GM18511 (cell line): ENCODE data around the gene PRKG1.

Experiments used
- ATAC-seq: cut with Tn5 transposase; IDR thresholded peaks from one replicate; pipeline ENCODE4 v1.9.1; 2021; ENCODE audit warnings: mild to moderate bottlenecking, moderate library complexity; ENCODE audit not compliant: unreplicated experiment

The PRKG1 gene

DNA sequence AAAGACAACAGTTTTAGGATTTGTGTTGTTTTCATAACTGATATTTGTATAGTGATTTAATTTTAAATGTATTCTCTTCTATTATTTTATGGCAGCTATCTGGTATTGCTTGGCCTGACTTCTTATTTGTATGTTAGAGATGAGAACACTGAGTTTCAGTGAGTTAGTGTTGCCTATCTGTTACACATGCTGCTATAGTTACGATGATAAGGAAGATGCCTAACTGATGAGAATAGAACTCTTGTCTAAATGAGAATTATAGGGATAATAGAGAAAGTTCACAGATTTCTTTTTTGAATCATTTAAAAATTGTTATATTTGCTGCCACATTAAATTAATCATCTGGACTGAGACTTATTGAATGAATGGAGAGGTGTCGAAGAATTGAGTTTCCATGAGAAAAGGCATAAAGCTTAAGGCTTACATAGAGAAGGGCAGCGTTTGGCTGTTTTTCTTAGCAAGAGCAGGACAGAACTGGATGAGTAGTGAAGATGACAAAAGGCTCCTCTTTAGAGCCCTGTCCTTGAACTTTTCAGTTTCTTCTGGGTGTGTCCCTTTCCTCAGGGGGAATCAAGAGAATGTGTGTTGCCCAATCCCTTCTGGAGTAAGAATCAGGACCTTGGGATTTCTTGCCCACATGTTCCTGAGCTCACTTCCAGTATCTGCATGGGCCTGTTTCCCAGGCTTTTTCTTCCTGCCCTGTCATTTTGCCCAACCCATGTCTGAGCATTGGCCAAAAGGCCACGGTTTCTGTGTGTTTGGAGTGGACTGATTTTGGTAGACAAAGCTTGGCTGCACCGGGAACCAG lies 820.7 kb downstream of the PRKG1 start:
- no peak for ATAC-seq

- no peak for ATAC-seq
Measured at GRCh38 chr10:51896849-51897248, 822.6 kb downstream of the PRKG1 start.

DNA sequence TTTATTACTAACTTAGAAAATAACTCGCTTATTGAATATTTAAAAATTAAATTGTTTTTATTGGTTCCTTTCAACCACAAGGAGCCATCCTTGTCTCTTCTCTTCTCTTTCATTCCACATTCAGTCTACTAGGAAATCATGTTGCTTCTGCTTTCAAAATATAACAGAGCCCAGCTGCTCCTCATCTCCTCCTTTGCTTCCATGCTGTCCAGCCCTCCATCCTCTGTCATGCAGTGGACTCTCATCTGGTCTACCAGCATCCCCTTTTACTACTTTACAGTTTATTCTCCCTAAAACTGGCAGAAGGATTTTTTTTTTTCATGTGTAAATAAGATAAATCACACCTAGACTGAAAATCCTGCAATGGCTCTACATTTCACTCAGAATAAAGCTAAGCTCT lies 823.3 kb downstream of the PRKG1 start:
- ATAC-seq = no peak

GRCh38 chr10:51900180-51900579 lies 825.9 kb downstream of the PRKG1 start:
- ATAC-seq = no peak

GRCh38 chr10:51903675-51904074 lies 829.4 kb downstream of the PRKG1 start:
- no peak for ATAC-seq

- no peak for ATAC-seq
Measured at GRCh38 chr10:51905032-51905431, 830.7 kb downstream of the PRKG1 start.

GRCh38 chr10:51907361-51907760 lies 833.1 kb downstream of the PRKG1 start:
- no peak for ATAC-seq

DNA sequence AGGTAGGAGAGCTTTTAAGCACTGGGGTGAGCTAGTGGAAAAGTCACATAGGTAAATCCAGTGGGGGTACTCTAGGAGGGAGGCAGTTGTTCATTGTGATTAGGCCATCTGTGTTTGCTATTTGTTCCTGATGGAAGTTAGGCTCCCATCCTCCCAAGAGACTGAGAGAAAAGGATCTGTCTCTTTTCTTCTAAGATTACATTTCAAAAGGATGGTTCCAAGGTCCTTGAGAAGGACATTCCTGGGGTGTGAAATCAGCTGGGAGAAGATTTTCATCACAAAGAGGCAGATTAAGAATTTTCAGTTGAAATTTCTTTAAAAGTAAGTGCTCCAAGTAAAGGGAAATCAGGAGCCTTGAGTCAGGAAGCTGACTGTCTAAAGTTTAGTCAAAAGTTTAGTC lies 835.9 kb downstream of the PRKG1 start:
- ATAC-seq = no peak

DNA sequence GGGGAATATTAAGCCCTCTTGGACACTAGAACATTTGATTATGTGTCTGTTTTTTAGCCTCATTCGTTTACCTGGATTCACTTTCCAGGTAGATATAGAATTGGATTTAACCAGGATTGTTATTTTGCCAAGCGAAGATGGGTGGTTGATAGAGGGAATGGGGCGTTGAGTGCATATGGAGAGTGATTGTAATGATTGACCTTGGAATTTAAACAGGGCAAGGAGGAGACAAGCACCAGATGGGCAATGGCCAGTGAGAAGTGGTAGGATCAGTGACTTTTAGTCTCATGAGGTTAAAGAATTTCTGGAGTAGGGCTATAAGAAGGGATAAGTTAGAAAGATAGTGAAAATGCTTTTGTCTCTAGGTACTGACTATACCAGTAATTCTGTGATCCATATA lies 836.3 kb downstream of the PRKG1 start:
- ATAC-seq = no peak

- ATAC-seq = no peak
Measured at GRCh38 chr10:51911723-51912122, 837.4 kb downstream of the PRKG1 start.

DNA sequence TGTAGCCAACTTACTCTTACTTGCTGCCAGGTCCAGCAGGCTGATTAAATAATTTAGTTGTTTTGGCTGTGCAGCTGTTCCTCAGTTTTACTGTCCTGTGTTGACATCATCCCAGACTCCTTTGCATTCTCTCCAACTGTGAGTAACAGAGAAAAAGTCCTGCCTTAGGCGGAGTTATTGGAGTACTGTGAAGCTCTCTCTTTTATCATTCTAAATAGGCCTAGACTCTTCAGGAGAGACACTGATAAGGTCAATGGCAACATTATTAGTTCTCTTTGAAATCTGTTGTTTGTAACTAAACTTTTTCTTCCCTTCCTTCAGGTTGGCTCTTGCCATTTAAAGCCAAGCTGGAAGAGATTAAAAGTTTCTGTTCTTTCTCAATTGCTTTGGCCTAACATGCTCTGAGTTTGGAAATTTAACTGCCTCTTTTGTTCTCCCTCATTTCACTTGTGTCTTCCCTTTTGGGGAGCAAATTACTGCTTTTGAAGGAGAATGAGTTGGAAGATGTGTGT lies 840.8 kb downstream of the PRKG1 start:
- no peak for ATAC-seq

- peak; percentile 10 for ATAC-seq
Measured at GRCh38 chr10:51918440-51918839, 844.2 kb downstream of the PRKG1 start.

DNA sequence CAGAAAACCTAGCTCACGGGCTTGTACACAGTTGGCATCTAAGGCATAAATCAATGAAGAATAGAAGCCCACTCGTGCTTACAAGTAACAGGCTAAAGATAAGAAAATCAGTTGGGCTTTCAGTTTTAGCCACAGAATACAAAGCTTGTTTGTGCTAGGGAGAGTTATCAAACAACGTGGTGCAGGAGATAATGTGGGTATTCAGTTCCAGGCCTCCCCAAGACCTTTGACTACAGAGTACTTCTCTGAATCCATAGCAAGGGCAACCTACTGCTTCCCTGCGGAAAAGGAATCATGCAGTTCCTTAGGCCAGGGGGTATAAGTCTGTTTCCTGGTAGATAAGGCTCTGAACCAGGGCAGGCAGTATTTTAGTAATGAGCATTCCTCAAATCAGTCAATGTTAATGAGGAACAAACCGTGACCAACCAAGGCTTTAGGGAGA lies 844.6 kb downstream of the PRKG1 start:
- peak; percentile 53 for ATAC-seq

DNA sequence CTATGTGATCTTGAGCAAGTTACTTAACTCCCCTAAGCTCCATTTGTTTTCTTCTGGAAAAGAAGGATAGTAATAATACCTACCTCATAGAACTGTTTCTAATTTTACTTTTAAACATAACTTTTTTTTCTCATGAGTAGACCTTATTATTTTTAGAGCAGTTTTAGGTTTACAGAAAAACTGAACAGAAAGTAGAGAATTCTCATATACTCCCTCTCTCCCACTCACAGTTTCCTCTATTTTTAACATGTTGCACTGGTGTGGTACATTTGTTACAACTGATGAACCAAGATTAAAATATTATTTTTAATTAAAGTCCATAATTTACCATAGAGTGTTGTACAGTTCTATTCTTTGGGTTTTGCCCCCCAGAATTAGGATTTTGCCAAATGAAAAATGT lies 846.4 kb downstream of the PRKG1 start:
- ATAC-seq = no peak

DNA sequence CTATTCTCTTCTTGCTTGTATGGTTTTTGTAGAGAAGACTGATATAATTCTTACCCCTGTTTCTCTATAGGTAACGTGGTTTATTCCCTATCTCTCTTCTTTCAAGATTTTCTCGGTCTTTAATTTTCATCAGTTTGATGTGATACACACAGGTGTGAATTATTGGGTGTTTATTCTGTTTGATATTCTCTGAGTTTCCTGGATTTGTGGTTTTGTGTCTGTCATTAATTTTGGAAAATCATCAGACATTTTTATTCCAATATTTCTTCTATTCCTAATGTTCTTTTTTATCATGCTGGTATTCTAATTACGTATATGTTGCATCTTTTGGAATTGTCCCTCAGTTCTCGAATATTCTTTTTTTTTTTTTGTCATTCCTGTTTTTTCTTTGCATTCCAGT lies 850.1 kb downstream of the PRKG1 start:
- ATAC-seq = no peak

- no peak for ATAC-seq
Measured at GRCh38 chr10:51926337-51926736, 852.0 kb downstream of the PRKG1 start.

DNA sequence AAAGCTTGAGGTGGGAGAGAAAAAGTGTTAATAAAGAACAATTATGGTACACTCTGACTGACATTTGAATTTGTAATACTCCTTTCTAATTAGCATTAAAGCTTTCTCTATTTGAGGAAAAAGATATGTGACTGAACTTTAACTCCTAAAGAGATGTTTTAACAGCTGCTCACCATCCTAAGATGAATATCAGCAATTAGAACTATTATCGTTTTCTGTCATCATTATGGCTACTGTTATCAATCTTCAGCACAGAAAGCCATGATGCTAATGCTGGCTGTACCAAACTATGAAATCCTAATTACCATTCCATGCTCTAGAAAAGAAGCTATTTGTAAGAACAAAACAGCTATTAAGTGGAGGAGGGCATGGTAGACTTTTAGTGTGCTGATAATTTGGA lies 853.9 kb downstream of the PRKG1 start:
- ATAC-seq = no peak

DNA sequence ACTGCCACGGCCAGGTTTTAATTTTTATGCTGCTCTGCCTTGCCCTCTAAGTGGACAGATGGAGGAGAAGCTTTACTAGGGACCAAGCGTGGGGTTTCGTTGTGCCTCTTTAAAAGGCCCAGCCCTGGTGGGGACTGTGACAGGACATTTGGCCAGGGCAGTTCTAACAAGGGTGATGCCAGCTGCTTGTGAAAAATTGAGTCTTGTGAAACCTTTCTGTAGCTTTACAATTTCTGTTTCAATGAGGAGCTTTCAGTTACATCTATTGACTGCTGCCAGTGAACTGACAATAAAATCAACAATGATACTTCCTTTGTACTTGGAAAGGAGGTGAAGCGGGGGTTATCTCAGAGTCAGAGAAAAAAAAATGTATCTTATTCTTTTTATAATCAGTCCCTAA lies 858.2 kb downstream of the PRKG1 start:
- peak; percentile 44 for ATAC-seq

GRCh38 chr10:51934373-51934772 lies 860.1 kb downstream of the PRKG1 start:
- no peak for ATAC-seq

DNA sequence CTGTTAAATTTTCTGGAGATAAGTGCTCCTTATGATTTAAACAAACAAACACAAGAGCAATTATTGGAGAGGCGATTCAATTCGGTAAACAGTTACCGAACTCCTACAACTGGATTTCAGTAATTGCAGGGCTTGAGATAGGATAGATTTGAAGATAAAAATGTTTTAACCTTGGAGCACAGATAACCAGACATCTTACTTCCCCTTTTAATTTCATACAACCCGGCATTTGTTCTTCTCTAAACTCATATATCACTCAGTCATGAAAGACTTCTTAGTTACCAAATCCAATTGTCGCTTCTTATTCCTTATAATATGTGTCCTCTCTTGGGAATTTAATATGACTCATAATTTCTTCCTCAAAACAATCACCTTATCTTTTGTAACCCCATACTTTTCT lies 861.1 kb downstream of the PRKG1 start:
- ATAC-seq = no peak

- ATAC-seq = no peak
Measured at GRCh38 chr10:51937308-51938140, 863.2 kb downstream of the PRKG1 start.
